CD4-positive, alpha-beta T cell (primary cell): ENCODE results near the gene SCIN. TPM values are rescaled to one million over a fixed set of nuclear protein-coding genes. Genes with fewer than 3 reads are reported as not detected.

Source experiments
- ATAC-seq: fragments of 200-7000 bp; cut with Tn5 transposase; one replicate; pipeline ENCODE4 v1.10.0; 2022; ENCODE audit warnings: mild to moderate bottlenecking; ENCODE audit not compliant: poor library complexity
- CTCF ChIA-PET: fragments of 350-600 bp; sonication (Branson Sonifier 250); formaldehyde crosslinking; loops from one replicate; lab custom pipeline; 2021; ENCODE audit warnings: antibody characterized with exemption, inconsistent platforms; lab: Charles Lee
- POLR2A ChIA-PET: fragments of 350-600 bp; sonication (Branson Sonifier 250); formaldehyde crosslinking; loops from one replicate; lab custom pipeline; 2021; ENCODE audit warnings: antibody characterized with exemption, inconsistent platforms; lab: Charles Lee
- DNase-seq, 14 experiments: peaks; one replicate each; pipeline ENCODE4 v3.0.0-alpha.2; 2013 to 2020; ENCODE audit warnings: mixed read lengths in 2 of 14
- H3K27ac ChIP-seq, 2 donors: one replicate each; pipeline versions ENCODE4 v1.5.1 to v1.7.0; 2013; ENCODE audit warnings: low read length in 2 of 2, low read depth in 1 of 2, mild to moderate bottlenecking in 1 of 2
- H3K27me3 ChIP-seq, 2 experiments: 1 replicate in 1 of 2; 2 replicates in 1 of 2; pipeline versions ENCODE4 v1.6.1 to v1.7.0; 2013; ENCODE audit warnings: low read length in 2 of 2, control low read depth in 1 of 2, mild to moderate bottlenecking in 1 of 2, moderate library complexity in 1 of 2; ENCODE audit not compliant: insufficient read depth in 2 of 2, control insufficient read depth in 1 of 2
- H3K36me3 ChIP-seq: one replicate; pipeline ENCODE4 v1.6.1; 2013; ENCODE audit warnings: low read length, control low read depth; ENCODE audit not compliant: insufficient read depth
- H3K4me1 ChIP-seq: one replicate; pipeline ENCODE4 v1.6.1; 2013; ENCODE audit warnings: low read length, control low read depth; ENCODE audit not compliant: insufficient read depth
- H3K4me3 ChIP-seq: one replicate; pipeline ENCODE4 v1.5.1; 2013; ENCODE audit warnings: mild to moderate bottlenecking, low read length, moderate library complexity
- H3K9me3 ChIP-seq, 2 experiments: 1 replicate in 1 of 2; 2 replicates in 1 of 2; pipeline versions ENCODE4 v1.6.1 to v1.7.0; 2013; ENCODE audit warnings: low read length in 2 of 2, mild to moderate bottlenecking in 2 of 2, control low read depth in 1 of 2, moderate library complexity in 1 of 2; ENCODE audit not compliant: control insufficient read depth in 1 of 2, insufficient read depth in 1 of 2
- H3K27ac Mint-ChIP-seq: one replicate; pipeline ENCODE4 v1.8.0; 2020; ENCODE audit warnings: mixed read lengths
- H3K27me3 Mint-ChIP-seq: one replicate; pipeline ENCODE4 v1.8.0; 2021; ENCODE audit warnings: mixed read lengths
- H3K36me3 Mint-ChIP-seq: one replicate; pipeline ENCODE4 v1.8.0; 2021; ENCODE audit warnings: low read depth, mixed read lengths
- H3K4me1 Mint-ChIP-seq: one replicate; pipeline ENCODE4 v1.8.0; 2021; ENCODE audit warnings: low read depth, mixed read lengths
- H3K4me3 Mint-ChIP-seq: one replicate; pipeline ENCODE4 v1.8.0; 2020; ENCODE audit warnings: mild to moderate bottlenecking, mixed read lengths
- H3K9me3 Mint-ChIP-seq: one replicate; pipeline ENCODE4 v1.8.0; 2020; ENCODE audit warnings: mixed read lengths
- intact Hi-C, 2 experiments: fragments of 100-400 bp; cut with DNase I in 1 of 2; cut with micrococcal nuclease in 1 of 2; formaldehyde crosslinking; loops; one replicate each; pipeline versions ENCODE4 v1.15.1 to v1.9.0; 2023 to 2025; cut with DNase I, micrococcal nuclease
- total RNA-seq, 174 experiments: library from RNA in 2 of 174; stranded (reverse) in 2 of 174; gene quantifications; one replicate each; pipeline ENCODE4 v1.2.3 and lab custom pipeline; 2021 to 2026
- TF ChIP-seq, protein P1 (sequence below): fragments of 200-600 bp; IDR thresholded peaks from one replicate; pipeline ENCODE4 v1.8.0; 2022; ENCODE audit warnings: antibody characterized with exemption, mild to moderate bottlenecking

SCIN gene
- total RNA-seq, 2 experiments from 2014 or later = 0.08 TPM; not detected in 1

DNA sequence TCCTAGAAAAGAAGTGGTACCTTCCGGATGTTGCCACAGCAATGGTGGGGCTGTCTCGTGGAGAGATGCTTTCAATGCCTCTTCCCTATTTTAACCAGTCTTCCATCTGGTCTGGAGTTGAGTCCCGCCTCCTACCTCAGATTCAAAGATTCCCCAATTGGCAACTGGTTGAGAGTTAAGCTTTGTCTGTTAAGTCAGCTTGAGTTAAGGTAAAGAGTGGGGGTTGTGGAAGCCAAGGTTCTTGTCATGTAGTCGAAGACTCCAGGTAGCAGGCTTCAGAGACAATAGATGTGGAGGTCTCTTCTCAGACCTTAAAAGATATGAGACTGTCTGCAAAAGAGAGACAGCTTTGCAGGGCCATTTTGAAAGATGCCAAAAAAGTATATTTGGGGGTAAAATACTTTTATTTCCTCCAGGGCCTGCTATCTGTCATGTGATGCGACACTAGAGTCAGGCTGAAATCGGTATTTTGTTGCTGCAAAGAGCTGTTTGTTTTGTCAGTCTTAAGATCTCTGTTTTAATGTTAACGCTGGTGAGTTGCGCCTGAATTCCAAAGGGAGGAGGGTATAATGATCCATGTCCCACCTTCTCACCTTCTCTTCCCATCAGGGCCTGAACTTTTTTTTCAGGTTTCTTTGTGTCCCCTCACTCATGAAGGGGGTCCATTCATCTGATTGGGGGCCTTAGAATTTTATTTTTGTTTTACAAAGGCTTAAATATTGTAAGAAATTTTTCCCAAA is 40.4 kb upstream of the SCIN start:
- intact Hi-C loops = loop anchor here (5.0 to 10.0 kb wide), 3 partner anchors 155 to 1927 kb away; partner anchors contain the start of gene ARL4A (in 2 of the 2)
- H3K4me3 Mint-ChIP-seq = no peak overlapping the region
- no peak for DNase-seq
- ATAC-seq = no peak
- H3K27me3 Mint-ChIP-seq = peaks cover 47% of the 10 kb centered on the region
- Histone ChIP-seq H3K9me3 (no peaks in the 10 kb centered on the region), H3K4me1 (no peaks in the 10 kb centered on the region), H3K4me3 (no peak overlapping the region), H3K36me3 (no peaks in the 10 kb centered on the region), H3K27ac (no peak overlapping the region), H3K27me3 (peaks cover 0 to 7% of the 10 kb centered on the region in 2 experiments)
- TF ChIP-seq, protein P1, sequence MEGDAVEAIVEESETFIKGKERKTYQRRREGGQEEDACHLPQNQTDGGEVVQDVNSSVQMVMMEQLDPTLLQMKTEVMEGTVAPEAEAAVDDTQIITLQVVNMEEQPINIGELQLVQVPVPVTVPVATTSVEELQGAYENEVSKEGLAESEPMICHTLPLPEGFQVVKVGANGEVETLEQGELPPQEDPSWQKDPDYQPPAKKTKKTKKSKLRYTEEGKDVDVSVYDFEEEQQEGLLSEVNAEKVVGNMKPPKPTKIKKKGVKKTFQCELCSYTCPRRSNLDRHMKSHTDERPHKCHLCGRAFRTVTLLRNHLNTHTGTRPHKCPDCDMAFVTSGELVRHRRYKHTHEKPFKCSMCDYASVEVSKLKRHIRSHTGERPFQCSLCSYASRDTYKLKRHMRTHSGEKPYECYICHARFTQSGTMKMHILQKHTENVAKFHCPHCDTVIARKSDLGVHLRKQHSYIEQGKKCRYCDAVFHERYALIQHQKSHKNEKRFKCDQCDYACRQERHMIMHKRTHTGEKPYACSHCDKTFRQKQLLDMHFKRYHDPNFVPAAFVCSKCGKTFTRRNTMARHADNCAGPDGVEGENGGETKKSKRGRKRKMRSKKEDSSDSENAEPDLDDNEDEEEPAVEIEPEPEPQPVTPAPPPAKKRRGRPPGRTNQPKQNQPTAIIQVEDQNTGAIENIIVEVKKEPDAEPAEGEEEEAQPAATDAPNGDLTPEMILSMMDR = no peak
- H3K36me3 Mint-ChIP-seq = no peaks in the 10 kb centered on the region
- no peaks in the 10 kb centered on the region for H3K4me1 Mint-ChIP-seq
- ChIA-PET CTCF (no interaction called here), POLR2A (no interaction called here)
- H3K27ac Mint-ChIP-seq = no peak overlapping the region
- H3K9me3 Mint-ChIP-seq = no peaks in the 10 kb centered on the region

DNA sequence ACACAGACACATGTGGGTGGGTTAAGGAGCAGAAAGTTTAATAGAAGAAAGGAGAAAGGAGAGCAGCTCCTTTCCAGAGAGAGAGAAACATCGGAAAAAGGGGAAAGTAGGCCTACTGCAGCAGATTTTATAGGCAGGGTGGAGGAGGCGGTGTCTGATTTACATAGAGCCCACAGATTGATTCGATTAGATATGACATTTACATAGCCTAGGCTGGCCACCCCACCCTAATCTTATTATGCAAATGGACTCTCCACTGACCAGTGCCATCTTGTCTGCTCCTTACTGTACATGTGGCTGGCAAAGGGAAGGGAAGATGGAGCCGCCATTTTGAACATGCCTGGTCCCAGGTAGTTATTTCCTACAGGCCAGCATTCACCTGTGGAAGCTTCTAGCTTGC is 38.7 kb upstream of the SCIN start:
- H3K9me3 Mint-ChIP-seq = no peaks in the 10 kb centered on the region
- H3K9me3 ChIP-seq = peaks cover 0 to 3% of the 10 kb centered on the region in 2 experiments
- H3K27me3 ChIP-seq = peaks cover 2 to 7% of the 10 kb centered on the region in 2 experiments
- peaks cover 55% of the 10 kb centered on the region for H3K27me3 Mint-ChIP-seq
- no peak for ATAC-seq
- H3K36me3 ChIP-seq = no peaks in the 10 kb centered on the region
- H3K27ac ChIP-seq = no peak overlapping the region
- H3K4me1 Mint-ChIP-seq = no peaks in the 10 kb centered on the region
- ChIA-PET CTCF (no interaction called here), POLR2A (no interaction called here)
- H3K36me3 Mint-ChIP-seq = no peaks in the 10 kb centered on the region
- no peak overlapping the region for H3K4me3 ChIP-seq
- H3K27ac Mint-ChIP-seq = no peak overlapping the region
- no peak for DNase-seq
- intact Hi-C loops = no loop called here
- TF ChIP-seq, protein P1 = no peak
- no peaks in the 10 kb centered on the region for H3K4me1 ChIP-seq
- no peak overlapping the region for H3K4me3 Mint-ChIP-seq

DNA sequence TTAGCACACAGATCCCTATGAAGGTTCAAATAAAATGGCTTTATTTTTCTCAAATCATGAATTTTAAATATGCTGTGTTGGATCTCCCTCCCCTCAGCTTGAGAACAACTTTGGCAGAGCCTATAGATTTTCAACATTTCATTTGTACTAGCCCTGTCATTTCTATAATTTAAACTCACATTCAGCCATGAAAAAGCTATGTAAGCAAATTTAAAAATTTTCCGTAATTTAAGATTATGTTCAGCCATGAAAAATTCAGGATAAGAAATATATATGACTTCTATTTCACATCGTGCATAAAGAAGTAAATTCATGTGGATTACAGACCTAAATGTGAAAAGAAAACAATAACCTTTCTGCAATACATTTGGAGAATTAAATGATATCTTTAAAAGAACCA is 36.5 kb upstream of the SCIN start:
- POLR2A ChIA-PET = no interaction called here
- peaks cover under 1 to 2% of the 10 kb centered on the region in 2 experiments for H3K27me3 ChIP-seq
- Mint-ChIP-seq H3K9me3 (no peaks in the 10 kb centered on the region), H3K27me3 (peaks cover 49% of the 10 kb centered on the region), H3K4me1 (no peaks in the 10 kb centered on the region), H3K4me3 (no peak overlapping the region), H3K36me3 (no peaks in the 10 kb centered on the region), H3K27ac (no peak overlapping the region)
- no peaks in the 10 kb centered on the region for H3K4me1 ChIP-seq
- H3K36me3 ChIP-seq = no peaks in the 10 kb centered on the region
- CTCF ChIA-PET = no interaction called here
- no peak for DNase-seq
- H3K9me3 ChIP-seq = peaks cover 0 to 3% of the 10 kb centered on the region in 2 experiments
- no peak overlapping the region for H3K4me3 ChIP-seq
- TF ChIP-seq, protein P1 = no peak
- intact Hi-C loops = no loop called here
- H3K27ac ChIP-seq = no peak overlapping the region
- no peak for ATAC-seq
